GM12891 (cell line): ENCODE data around the gene HOXD13.

ENCODE experiments used
- DNase-seq: peaks from one replicate; pipeline ENCODE4 v3.0.0; 2011; ENCODE audit warnings: low spot score; ENCODE audit not compliant: insufficient read length
- FAIRE-seq: peaks from 2 replicates; lab custom pipeline; 2011; peaks lifted over from hg19 to GRCh38; lab: Jason Lieb, UNC
- PAX5 ChIP-seq: IDR thresholded peaks from 2 replicates; pipeline ENCODE4 v1.6.1; 2011; ENCODE audit warnings: low read length, moderate library complexity, mild to moderate bottlenecking; ENCODE audit not compliant: insufficient read depth, severe bottlenecking
- POLR2A ChIP-seq: IDR thresholded peaks from 2 replicates; pipeline ENCODE4 v1.6.1; 2011; ENCODE audit warnings: low read depth, low read length, control low read depth
- POLR2AphosphoS5 ChIP-seq: IDR thresholded peaks from 2 replicates; pipeline ENCODE4 v1.6.1; 2011; ENCODE audit warnings: low read depth, low read length, control low read depth
- POU2F2 ChIP-seq: IDR thresholded peaks from 2 replicates; pipeline ENCODE4 v1.6.1; 2011; ENCODE audit warnings: low read depth, mild to moderate bottlenecking, control low read depth, low read length, moderate library complexity
- SPI1 ChIP-seq: IDR thresholded peaks from 2 replicates; pipeline ENCODE4 v1.6.1; 2011; ENCODE audit warnings: low read depth, low read length, control low read depth
- TAF1 ChIP-seq: IDR thresholded peaks from 2 replicates; pipeline ENCODE4 v1.6.1; 2011; ENCODE audit warnings: low read depth, low read length, control low read depth

Gene HOXD13

DNA sequence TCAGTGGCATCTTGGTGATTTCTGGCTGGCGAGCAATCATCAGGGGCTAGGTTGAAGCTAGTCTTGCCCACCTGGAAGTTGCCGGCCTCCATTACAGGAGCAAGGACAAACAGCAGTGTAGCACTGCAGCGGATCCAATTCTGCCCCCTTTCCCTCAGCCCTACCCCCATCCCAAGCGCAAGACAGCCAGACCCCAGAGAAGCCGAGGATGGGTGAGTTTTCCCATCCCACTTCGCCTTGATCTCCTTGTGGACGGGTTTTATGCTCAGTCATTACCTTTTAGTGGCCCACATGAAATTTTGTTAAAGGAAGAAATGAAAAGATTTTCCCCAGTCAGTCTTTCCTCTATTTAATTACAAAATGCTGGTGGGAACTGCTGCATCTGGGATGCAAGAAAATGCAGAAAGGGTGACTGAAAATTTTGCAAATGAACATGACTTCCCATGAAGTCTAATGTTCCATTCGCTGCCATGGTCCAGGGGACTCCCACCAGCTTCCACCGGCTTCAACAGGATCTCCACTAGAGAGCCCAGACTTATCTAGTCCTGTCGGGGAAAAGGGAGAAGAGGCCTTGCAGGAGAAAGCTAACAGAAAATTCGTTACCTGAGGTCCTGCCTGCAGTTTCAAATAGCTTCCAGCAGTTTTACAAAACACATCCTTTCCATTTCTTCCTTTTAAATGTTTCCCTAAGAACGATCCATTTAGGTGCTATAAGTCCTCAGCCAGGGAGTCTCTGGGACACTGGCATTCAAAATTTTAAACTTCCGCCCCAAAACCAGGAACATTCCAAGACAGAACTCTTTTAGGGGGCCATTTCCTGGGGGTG lies 28.1 kb downstream of the HOXD13 start:
- no peak for DNase-seq
- TF ChIP-seq PAX5 (no peak), SPI1 (no peak), TAF1 (no peak), POU2F2 (no peak), POLR2AphosphoS5 (no peak), POLR2A (no peak)
- FAIRE-seq: no peak

- FAIRE-seq: no peak
- no peak for DNase-seq
- TF ChIP-seq POLR2AphosphoS5 (no peak), POLR2A (no peak), SPI1 (no peak), POU2F2 (no peak), PAX5 (no peak)
These were observed 28.9 kb downstream of the HOXD13 start for GRCh38 chr2:176121190-176122051.

GRCh38 chr2:176122052-176122682 lies 29.6 kb downstream of the HOXD13 start:
- FAIRE-seq (no peak), DNase-seq (no peak)
- TF ChIP-seq PAX5 (no peak), SPI1 (no peak), POLR2AphosphoS5 (no peak), POU2F2 (no peak), POLR2A (no peak), TAF1 (no peak)

- DNase-seq (no peak), FAIRE-seq (no peak)
- TF ChIP-seq TAF1 (no peak), POU2F2 (no peak), SPI1 (no peak), POLR2AphosphoS5 (no peak), POLR2A (no peak)
These were observed 30.3 kb downstream of the HOXD13 start, which contains the start of gene HOXD9 for GRCh38 chr2:176122683-176123410. Gene HOXD9 (plus strand): TSS chr2:176122719. CDS start chr2:176122769, 50 bp downstream.

GRCh38 chr2:176123411-176124109 lies 31.0 kb downstream of the HOXD13 start:
- TF ChIP-seq POU2F2: no peak
- no peak for TF ChIP-seq SPI1
- TF ChIP-seq TAF1: no peak
- no peak for TF ChIP-seq PAX5
- no peak for TF ChIP-seq POLR2A
- FAIRE-seq (no peak), DNase-seq (no peak)

GRCh38 chr2:176124110-176124946 lies 31.8 kb downstream of the HOXD13 start:
- no peak for DNase-seq
- no peak for FAIRE-seq
- TF ChIP-seq POU2F2 (no peak), POLR2A (no peak), POLR2AphosphoS5 (no peak), PAX5 (no peak), TAF1 (no peak), SPI1 (no peak)

GRCh38 chr2:176124947-176125771 lies 32.6 kb downstream of the HOXD13 start:
- no peak for DNase-seq
- TF ChIP-seq TAF1 (no peak), POU2F2 (no peak), POLR2AphosphoS5 (no peak), PAX5 (no peak), SPI1 (no peak)
- no peak for FAIRE-seq
